ENCODE measurements around the gene SPATS1.

SPATS1 gene

DNA sequence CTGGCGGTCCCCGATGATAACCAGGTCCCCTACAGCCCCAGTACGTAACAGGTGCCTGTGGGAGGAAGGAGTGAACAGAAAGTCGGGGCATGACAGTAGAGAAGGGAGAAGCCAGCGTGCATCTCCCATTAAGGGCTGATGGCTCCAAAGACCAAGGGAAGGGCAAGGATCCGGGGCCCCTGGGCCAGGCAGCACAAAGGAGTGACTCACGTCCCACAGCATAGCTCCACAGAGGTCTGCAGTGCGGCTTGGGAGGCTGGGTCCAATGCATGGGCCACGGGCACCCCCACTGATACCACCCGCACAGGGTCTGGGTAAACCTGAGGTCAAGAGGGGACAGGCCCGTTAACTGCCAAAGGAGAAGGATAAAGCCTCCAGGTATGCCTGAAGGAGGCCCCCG lies 39.6 kb upstream of the SPATS1 start:
- H3K9me3 ChIP-seq (ENCODE audit: control insufficient read depth, insufficient read depth, low read depth, low read length), result no peaks in the 10 kb centered on the region
- H3K27ac ChIP-seq (ENCODE audit: low read depth, low read length), result no peak overlapping the region
- no peak overlapping the region for H3K4me3 ChIP-seq (ENCODE audit: low read depth, low read length)
- peaks cover 3% of the 10 kb centered on the region; the same call in 1 of the 2 replicates for H3K4me1 ChIP-seq (ENCODE audit: control insufficient read depth, insufficient read depth, low read length)
- peaks cover 13% of the 10 kb centered on the region for H3K27me3 ChIP-seq (ENCODE audit: control insufficient read depth, insufficient read depth, low read length)
- no peak overlapping the region for H3K9ac ChIP-seq (ENCODE audit: low read length)
- H3K36me3 ChIP-seq (ENCODE audit: control insufficient read depth, insufficient read depth, low read length), result peaks cover 78% of the 10 kb centered on the region

DNA sequence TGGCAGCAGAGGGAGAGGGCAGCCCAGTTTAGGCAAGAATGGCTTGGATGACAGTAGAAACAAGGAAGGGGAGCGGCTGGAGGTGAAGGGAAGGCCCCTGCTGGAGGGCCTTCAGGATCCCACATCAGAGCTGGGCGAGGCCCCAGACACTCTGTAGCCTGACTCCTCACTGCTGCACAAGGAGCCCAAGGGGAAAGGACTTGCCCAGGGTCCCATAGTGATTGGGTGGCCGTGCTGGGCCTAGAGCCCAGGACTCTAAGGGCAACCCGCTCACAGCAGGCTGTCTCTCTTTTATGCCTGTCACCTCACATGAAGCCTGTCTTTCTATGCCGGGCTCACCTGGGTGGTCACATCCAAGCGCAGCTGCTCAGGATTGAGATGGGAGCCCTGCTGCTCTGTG lies 38.6 kb upstream of the SPATS1 start:
- Histone ChIP-seq H3K9ac (ENCODE audit: low read length) (no peak overlapping the region), H3K4me1 (ENCODE audit: control insufficient read depth, insufficient read depth, low read length) (peaks cover 3% of the 10 kb centered on the region; the same call in 1 of the 2 replicates), H3K4me3 (ENCODE audit: low read depth, low read length) (no peak overlapping the region), H3K9me3 (ENCODE audit: control insufficient read depth, insufficient read depth, low read depth, low read length) (no peaks in the 10 kb centered on the region), H3K27me3 (ENCODE audit: control insufficient read depth, insufficient read depth, low read length) (peaks cover 3% of the 10 kb centered on the region; the same call in 1 of the 2 replicates), H3K36me3 (ENCODE audit: control insufficient read depth, insufficient read depth, low read length) (peaks cover 84% of the 10 kb centered on the region), H3K27ac (ENCODE audit: low read depth, low read length) (no peak overlapping the region)

- H3K36me3 ChIP-seq (ENCODE audit: control insufficient read depth, insufficient read depth, low read length), result peaks cover 91% of the 10 kb centered on the region
These were observed 37.9 kb upstream of the SPATS1 start for GRCh38 chr6:44304282-44305199.

GRCh38 chr6:44305200-44305725 lies 37.2 kb upstream of the SPATS1 start:
- peak overlapping the region; percentile 29 for H3K9ac ChIP-seq (ENCODE audit: low read length)
- H3K36me3 ChIP-seq (ENCODE audit: control insufficient read depth, insufficient read depth, low read length), result peaks cover 96% of the 10 kb centered on the region
- peak overlapping the region; percentile 28; the same call in 1 of the 2 replicates for H3K27ac ChIP-seq (ENCODE audit: low read depth, low read length)

More at GRCh38 chr6:44304282-44305199, 37.9 kb upstream of the SPATS1 start:
- Histone ChIP-seq H3K4me3 (ENCODE audit: low read depth, low read length) (no peak overlapping the region), H3K4me1 (ENCODE audit: control insufficient read depth, insufficient read depth, low read length) (peaks cover 3% of the 10 kb centered on the region; the same call in 1 of the 2 replicates), H3K9ac (ENCODE audit: low read length) (peak overlapping the region; percentile 29), H3K9me3 (ENCODE audit: control insufficient read depth, insufficient read depth, low read depth, low read length) (no peaks in the 10 kb centered on the region), H3K27me3 (ENCODE audit: control insufficient read depth, insufficient read depth, low read length) (no peaks in the 10 kb centered on the region), H3K27ac (ENCODE audit: low read depth, low read length) (peak overlapping the region; percentile 28; the same call in 1 of the 2 replicates)

DNA sequence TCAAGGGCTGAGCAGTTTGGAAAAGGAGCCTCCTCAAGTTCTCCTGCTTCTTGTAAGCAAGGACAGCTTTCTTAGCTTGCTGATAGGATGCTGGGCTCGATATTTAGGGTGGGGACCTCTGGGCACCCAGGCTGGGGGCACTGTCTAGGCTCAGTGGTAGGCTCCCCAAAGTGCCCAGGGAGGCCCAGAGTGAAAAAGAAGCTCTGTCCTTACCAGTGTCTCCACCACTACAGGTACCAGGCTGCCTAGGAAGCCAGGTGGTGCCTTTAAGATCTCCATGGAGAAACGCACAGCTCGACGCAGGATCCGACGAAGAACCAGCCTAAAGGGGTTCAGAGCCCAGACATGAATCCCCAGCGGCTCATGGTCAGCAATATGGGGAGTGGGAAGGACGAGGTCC lies 35.7 kb upstream of the SPATS1 start:
- peaks cover 96% of the 10 kb centered on the region for H3K36me3 ChIP-seq (ENCODE audit: control insufficient read depth, insufficient read depth, low read length)

More at GRCh38 chr6:44305200-44305725, 37.2 kb upstream of the SPATS1 start:
- Histone ChIP-seq H3K4me3 (ENCODE audit: low read depth, low read length) (no peak overlapping the region), H3K9me3 (ENCODE audit: control insufficient read depth, insufficient read depth, low read depth, low read length) (no peaks in the 10 kb centered on the region), H3K27me3 (ENCODE audit: control insufficient read depth, insufficient read depth, low read length) (no peaks in the 10 kb centered on the region), H3K4me1 (ENCODE audit: control insufficient read depth, insufficient read depth, low read length) (peaks cover 3% of the 10 kb centered on the region; the same call in 1 of the 2 replicates)

GRCh38 chr6:44307217-44307616 lies 35.2 kb upstream of the SPATS1 start:
- H3K36me3 ChIP-seq (ENCODE audit: control insufficient read depth, insufficient read depth, low read length), result peaks cover 95% of the 10 kb centered on the region

More for the DNA sequence above, 35.7 kb upstream of the SPATS1 start:
- Histone ChIP-seq H3K27me3 (ENCODE audit: control insufficient read depth, insufficient read depth, low read length) (no peaks in the 10 kb centered on the region), H3K27ac (ENCODE audit: low read depth, low read length) (no peak overlapping the region), H3K9me3 (ENCODE audit: control insufficient read depth, insufficient read depth, low read depth, low read length) (no peaks in the 10 kb centered on the region), H3K9ac (ENCODE audit: low read length) (no peak overlapping the region), H3K4me3 (ENCODE audit: low read depth, low read length) (no peak overlapping the region), H3K4me1 (ENCODE audit: control insufficient read depth, insufficient read depth, low read length) (peaks cover 3% of the 10 kb centered on the region; the same call in 1 of the 2 replicates)

DNA sequence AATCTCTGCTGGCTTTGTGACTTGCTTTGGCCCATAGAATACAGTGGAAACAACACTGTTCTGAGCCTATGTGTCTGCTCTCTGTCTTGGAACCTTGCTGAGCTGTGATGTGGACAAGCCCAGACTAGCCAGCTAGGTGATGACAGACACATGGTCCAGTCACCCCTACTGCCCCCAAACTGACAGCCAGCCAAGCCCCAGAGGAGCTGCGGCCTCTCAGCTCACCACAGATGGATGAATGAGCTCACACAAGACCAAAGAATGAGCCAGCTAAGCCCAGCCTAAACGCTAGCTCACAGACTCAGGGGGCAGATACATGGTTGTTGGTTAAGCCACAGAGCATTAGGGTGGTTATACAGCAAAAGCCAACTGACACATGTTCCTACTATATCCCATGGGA lies 33.4 kb upstream of the SPATS1 start:
- no peaks in the 10 kb centered on the region for H3K9me3 ChIP-seq (ENCODE audit: control insufficient read depth, insufficient read depth, low read depth, low read length)
- H3K36me3 ChIP-seq (ENCODE audit: control insufficient read depth, insufficient read depth, low read length), result peaks cover 76% of the 10 kb centered on the region
- H3K27ac ChIP-seq (ENCODE audit: low read depth, low read length), result no peak overlapping the region
- no peaks in the 10 kb centered on the region for H3K27me3 ChIP-seq (ENCODE audit: control insufficient read depth, insufficient read depth, low read length)
- H3K4me3 ChIP-seq (ENCODE audit: low read depth, low read length), result no peak overlapping the region
- peaks cover 3% of the 10 kb centered on the region; the same call in 1 of the 2 replicates for H3K4me1 ChIP-seq (ENCODE audit: control insufficient read depth, insufficient read depth, low read length)
- H3K9ac ChIP-seq (ENCODE audit: low read length), result no peak overlapping the region

More at GRCh38 chr6:44307217-44307616, 35.2 kb upstream of the SPATS1 start:
- H3K27me3 ChIP-seq (ENCODE audit: control insufficient read depth, insufficient read depth, low read length), result no peaks in the 10 kb centered on the region
- no peaks in the 10 kb centered on the region for H3K9me3 ChIP-seq (ENCODE audit: control insufficient read depth, insufficient read depth, low read depth, low read length)
- H3K27ac ChIP-seq (ENCODE audit: low read depth, low read length), result no peak overlapping the region
- H3K4me1 ChIP-seq (ENCODE audit: control insufficient read depth, insufficient read depth, low read length), result peaks cover 3% of the 10 kb centered on the region; the same call in 1 of the 2 replicates
- H3K9ac ChIP-seq (ENCODE audit: low read length), result no peak overlapping the region
- no peak overlapping the region for H3K4me3 ChIP-seq (ENCODE audit: low read depth, low read length)

DNA sequence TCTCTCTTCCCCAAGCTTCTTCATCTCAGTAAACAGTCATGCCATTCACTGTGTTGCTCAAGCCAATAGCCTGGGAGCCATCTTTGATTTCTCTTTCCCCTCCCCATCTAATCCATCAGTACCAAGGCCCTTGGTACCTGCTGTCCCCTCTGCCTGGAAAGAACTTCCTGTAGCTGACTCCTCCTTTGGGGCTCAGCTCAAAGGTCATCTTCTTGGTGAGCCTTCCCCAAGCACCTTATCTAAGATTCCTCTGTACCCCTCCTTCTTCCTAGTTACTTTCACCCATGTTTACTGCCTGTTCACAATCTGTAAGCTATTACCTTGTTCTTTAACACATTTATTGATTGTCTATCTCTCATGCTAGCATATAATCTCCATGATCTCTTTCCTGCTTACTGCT lies 32.8 kb upstream of the SPATS1 start:
- H3K27ac ChIP-seq (ENCODE audit: low read depth, low read length), result no peak overlapping the region
- peaks cover 3% of the 10 kb centered on the region; the same call in 1 of the 2 replicates for H3K4me1 ChIP-seq (ENCODE audit: control insufficient read depth, insufficient read depth, low read length)
- H3K27me3 ChIP-seq (ENCODE audit: control insufficient read depth, insufficient read depth, low read length), result no peaks in the 10 kb centered on the region
- H3K4me3 ChIP-seq (ENCODE audit: low read depth, low read length), result no peak overlapping the region
- H3K9ac ChIP-seq (ENCODE audit: low read length), result no peak overlapping the region
- H3K36me3 ChIP-seq (ENCODE audit: control insufficient read depth, insufficient read depth, low read length), result peaks cover 71% of the 10 kb centered on the region
- H3K9me3 ChIP-seq (ENCODE audit: control insufficient read depth, insufficient read depth, low read depth, low read length), result no peaks in the 10 kb centered on the region

DNA sequence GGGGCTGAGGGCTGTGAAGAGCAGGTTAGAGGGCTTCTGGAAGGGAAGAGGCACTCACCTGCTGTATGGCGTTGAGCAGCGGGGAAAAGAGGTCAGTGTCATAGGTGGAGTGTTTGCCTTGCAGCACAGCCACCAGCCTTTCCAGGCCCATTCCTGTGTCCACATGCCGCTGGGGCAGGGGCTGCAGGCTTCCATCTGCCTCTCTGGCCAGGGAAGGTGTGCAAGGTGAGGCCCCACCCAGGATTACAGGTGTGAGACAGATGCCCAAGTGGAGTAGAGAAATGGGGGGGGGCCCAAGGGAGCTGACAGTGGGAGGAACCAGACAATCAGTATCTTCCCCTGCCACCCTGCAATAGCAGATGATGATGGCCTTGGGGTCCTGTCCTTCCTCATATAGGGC lies 32.2 kb upstream of the SPATS1 start:
- Histone ChIP-seq H3K9me3 (ENCODE audit: control insufficient read depth, insufficient read depth, low read depth, low read length) (no peaks in the 10 kb centered on the region), H3K36me3 (ENCODE audit: control insufficient read depth, insufficient read depth, low read length) (peaks cover 65% of the 10 kb centered on the region), H3K4me1 (ENCODE audit: control insufficient read depth, insufficient read depth, low read length) (no peaks in the 10 kb centered on the region), H3K27ac (ENCODE audit: low read depth, low read length) (no peak overlapping the region), H3K27me3 (ENCODE audit: control insufficient read depth, insufficient read depth, low read length) (no peaks in the 10 kb centered on the region), H3K9ac (ENCODE audit: low read length) (no peak overlapping the region), H3K4me3 (ENCODE audit: low read depth, low read length) (no peak overlapping the region)

DNA sequence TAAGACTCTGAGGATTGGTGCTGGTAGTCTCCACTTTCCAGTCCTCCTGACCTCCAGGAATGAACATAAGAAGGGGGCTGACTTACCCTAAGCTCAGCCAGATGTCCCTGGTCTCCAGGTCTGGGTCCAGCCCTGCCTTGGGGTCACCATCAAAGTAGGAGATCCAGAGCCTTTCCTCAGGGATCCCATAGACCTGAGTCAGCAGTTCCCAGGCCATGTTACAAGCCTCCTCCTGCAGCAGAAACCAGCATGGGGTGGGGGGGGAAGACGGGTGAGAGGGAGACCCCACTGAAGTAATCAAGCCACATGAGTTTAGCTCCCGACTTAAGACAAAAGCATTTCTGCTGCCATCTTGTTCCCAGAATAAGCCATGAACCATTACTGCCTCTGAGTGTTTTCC lies 31.1 kb upstream of the SPATS1 start:
- Histone ChIP-seq H3K4me1 (ENCODE audit: control insufficient read depth, insufficient read depth, low read length) (peaks cover under 1% of the 10 kb centered on the region; the same call in 1 of the 2 replicates), H3K9ac (ENCODE audit: low read length) (no peak overlapping the region), H3K27ac (ENCODE audit: low read depth, low read length) (no peak overlapping the region), H3K4me3 (ENCODE audit: low read depth, low read length) (no peak overlapping the region), H3K27me3 (ENCODE audit: control insufficient read depth, insufficient read depth, low read length) (no peaks in the 10 kb centered on the region), H3K9me3 (ENCODE audit: control insufficient read depth, insufficient read depth, low read depth, low read length) (no peaks in the 10 kb centered on the region), H3K36me3 (ENCODE audit: control insufficient read depth, insufficient read depth, low read length) (peaks cover 55% of the 10 kb centered on the region)

GRCh38 chr6:44311767-44312166 lies 30.7 kb upstream of the SPATS1 start:
- H3K36me3 ChIP-seq (ENCODE audit: control insufficient read depth, insufficient read depth, low read length), result peaks cover 50% of the 10 kb centered on the region
- H3K27me3 ChIP-seq (ENCODE audit: control insufficient read depth, insufficient read depth, low read length), result no peaks in the 10 kb centered on the region
- H3K4me3 ChIP-seq (ENCODE audit: low read depth, low read length), result peak overlapping the region; percentile 79
- H3K27ac ChIP-seq (ENCODE audit: low read depth, low read length), result no peak overlapping the region
- H3K9me3 ChIP-seq (ENCODE audit: control insufficient read depth, insufficient read depth, low read depth, low read length), result no peaks in the 10 kb centered on the region
- no peak overlapping the region for H3K9ac ChIP-seq (ENCODE audit: low read length)
- peaks cover 4% of the 10 kb centered on the region; the same call in 1 of the 2 replicates for H3K4me1 ChIP-seq (ENCODE audit: control insufficient read depth, insufficient read depth, low read length)

Data from HUES6 (cell line).